Measurements from ENCODE around the gene DNA2.

DNA2 gene

DNA sequence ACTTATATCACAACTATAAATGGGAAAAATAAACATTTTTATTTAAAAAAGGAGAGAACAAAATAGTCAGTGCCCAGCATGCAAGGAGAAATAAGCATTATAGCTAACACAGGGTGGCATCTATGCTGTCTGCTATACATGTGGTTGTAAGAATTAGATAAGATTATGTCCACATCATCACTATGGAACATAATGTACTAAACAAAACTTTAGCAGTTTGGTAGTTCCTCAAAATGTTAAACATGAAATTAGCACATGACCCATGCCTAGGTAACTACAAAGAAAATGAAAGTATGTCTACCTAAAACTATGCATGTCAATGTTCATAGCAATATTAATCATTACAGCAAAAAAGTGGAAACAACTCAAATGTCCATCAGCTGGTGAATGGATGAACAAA lies 36.0 kb downstream of the DNA2 start:
- Histone ChIP-seq H3K9me2 (ENCODE audit: low read depth, low read length) (no peaks in the 10 kb centered on the region), H3K27ac (ENCODE audit: low read depth, low read length, poor library complexity, severe bottlenecking) (no peak overlapping the region), H3K4me2 (ENCODE audit: low read length) (no peak overlapping the region), H4K20me1 (ENCODE audit: insufficient read depth, low read length) (no peaks in the 10 kb centered on the region), H3F3A (ENCODE audit: insufficient read depth, low read length) (no peaks in the 10 kb centered on the region), H2AFZ (ENCODE audit: low read length) (no peak overlapping the region), H3K79me2 (ENCODE audit: insufficient read depth, low read length) (no peaks in the 10 kb centered on the region), H3K4me1 (ENCODE audit: insufficient read depth, low read length, severe bottlenecking) (no peaks in the 10 kb centered on the region), H3K36me3 (ENCODE audit: insufficient read depth, low read length) (peaks cover 73% of the 10 kb centered on the region), H3K4me3 (ENCODE audit: low read depth, low read length, poor library complexity, severe bottlenecking) (no peak overlapping the region), H3K27me3 (ENCODE audit: insufficient read depth, low read length) (no peaks in the 10 kb centered on the region), H3K9me3 (ENCODE audit: low read length) (no peaks in the 10 kb centered on the region), H3K9ac (ENCODE audit: low read length) (no peak overlapping the region)
- TF ChIP-seq EZH2 (IDR thresholded peaks at IDR 0.05; ENCODE audit: borderline replicate concordance, low read length), result no peak
- TF ChIP-seq, protein P1, sequence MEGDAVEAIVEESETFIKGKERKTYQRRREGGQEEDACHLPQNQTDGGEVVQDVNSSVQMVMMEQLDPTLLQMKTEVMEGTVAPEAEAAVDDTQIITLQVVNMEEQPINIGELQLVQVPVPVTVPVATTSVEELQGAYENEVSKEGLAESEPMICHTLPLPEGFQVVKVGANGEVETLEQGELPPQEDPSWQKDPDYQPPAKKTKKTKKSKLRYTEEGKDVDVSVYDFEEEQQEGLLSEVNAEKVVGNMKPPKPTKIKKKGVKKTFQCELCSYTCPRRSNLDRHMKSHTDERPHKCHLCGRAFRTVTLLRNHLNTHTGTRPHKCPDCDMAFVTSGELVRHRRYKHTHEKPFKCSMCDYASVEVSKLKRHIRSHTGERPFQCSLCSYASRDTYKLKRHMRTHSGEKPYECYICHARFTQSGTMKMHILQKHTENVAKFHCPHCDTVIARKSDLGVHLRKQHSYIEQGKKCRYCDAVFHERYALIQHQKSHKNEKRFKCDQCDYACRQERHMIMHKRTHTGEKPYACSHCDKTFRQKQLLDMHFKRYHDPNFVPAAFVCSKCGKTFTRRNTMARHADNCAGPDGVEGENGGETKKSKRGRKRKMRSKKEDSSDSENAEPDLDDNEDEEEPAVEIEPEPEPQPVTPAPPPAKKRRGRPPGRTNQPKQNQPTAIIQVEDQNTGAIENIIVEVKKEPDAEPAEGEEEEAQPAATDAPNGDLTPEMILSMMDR (IDR thresholded peaks at IDR 0.05; ENCODE audit: low read length), result no peak

DNA sequence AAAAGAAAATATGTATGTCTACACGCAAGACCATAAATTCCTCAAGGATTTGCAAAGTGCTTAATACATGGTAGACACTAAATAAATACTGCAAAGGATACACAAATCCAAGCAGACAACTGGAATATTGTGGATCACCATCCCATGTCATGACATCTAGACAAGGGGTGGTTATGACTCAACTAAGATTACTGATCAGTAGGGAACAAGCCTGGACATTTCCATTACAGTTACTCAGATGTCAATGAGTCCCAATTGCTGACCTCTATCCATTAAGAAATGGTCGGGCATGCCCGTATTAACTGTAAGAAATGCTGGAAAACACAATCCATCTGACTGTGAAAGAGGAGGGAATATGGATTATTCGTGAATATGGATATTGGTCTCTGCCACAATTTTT lies 37.1 kb downstream of the DNA2 start:
- Histone ChIP-seq H2AFZ (ENCODE audit: low read length) (no peak overlapping the region), H3K36me3 (ENCODE audit: insufficient read depth, low read length) (peaks cover 72% of the 10 kb centered on the region), H3K27me3 (ENCODE audit: insufficient read depth, low read length) (no peaks in the 10 kb centered on the region), H3K9me3 (ENCODE audit: low read length) (no peaks in the 10 kb centered on the region), H3K4me1 (ENCODE audit: insufficient read depth, low read length, severe bottlenecking) (no peaks in the 10 kb centered on the region), H3K79me2 (ENCODE audit: insufficient read depth, low read length) (no peaks in the 10 kb centered on the region), H3K4me2 (ENCODE audit: low read length) (no peak overlapping the region), H3K27ac (ENCODE audit: low read depth, low read length, poor library complexity, severe bottlenecking) (no peak overlapping the region), H3K9ac (ENCODE audit: low read length) (no peak overlapping the region), H3K9me2 (ENCODE audit: low read depth, low read length) (no peaks in the 10 kb centered on the region), H3F3A (ENCODE audit: insufficient read depth, low read length) (no peaks in the 10 kb centered on the region), H3K4me3 (ENCODE audit: low read depth, low read length, poor library complexity, severe bottlenecking) (no peak overlapping the region), H4K20me1 (ENCODE audit: insufficient read depth, low read length) (no peaks in the 10 kb centered on the region)
- TF ChIP-seq EZH2 (IDR thresholded peaks at IDR 0.05; ENCODE audit: borderline replicate concordance, low read length), result no peak
- TF ChIP-seq, protein P1 (IDR thresholded peaks at IDR 0.05; ENCODE audit: low read length), result no peak

DNA sequence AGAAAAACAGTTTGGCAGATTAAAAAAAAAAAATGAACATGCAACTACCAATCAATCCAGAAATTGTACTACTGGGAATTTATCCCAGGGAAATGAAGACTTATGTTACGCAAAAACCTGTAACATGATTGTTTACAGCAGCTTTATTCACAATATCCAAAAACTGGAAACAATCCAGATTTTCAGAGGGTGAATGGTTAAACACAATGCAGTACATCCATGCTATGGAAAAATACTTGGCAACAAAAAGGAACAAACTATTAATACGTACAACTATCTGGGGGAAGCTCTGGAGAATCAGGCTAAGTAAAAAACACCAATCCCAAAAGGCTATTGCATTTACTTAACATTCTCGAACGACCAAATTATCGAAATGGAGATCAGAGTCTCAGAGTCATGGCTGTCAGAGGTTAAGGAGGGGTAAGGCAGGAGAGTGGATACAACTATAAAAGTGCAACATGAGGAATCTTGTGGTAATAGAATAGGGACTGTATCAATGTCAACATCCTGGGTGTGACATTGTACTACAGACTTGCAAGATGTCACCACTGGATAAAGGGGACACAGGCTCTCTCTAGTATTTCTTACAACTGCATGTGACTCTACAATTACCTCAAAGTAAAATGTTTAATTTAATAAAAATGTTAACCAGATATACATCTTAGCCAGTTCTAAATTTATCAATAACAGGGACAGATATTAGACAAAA lies 43.2 kb downstream of the DNA2 start:
- Histone ChIP-seq H3K4me1 (ENCODE audit: insufficient read depth, low read length, severe bottlenecking) (no peaks in the 10 kb centered on the region), H3F3A (ENCODE audit: insufficient read depth, low read length) (no peaks in the 10 kb centered on the region), H3K4me2 (ENCODE audit: low read length) (no peak overlapping the region), H3K79me2 (ENCODE audit: insufficient read depth, low read length) (0 out of 2 replicates have a peak, but pooled peaks cover 3% of the 10 kb centered on the region), H4K20me1 (ENCODE audit: insufficient read depth, low read length) (no peaks in the 10 kb centered on the region), H3K9me2 (ENCODE audit: low read depth, low read length) (no peaks in the 10 kb centered on the region), H3K27me3 (ENCODE audit: insufficient read depth, low read length) (no peaks in the 10 kb centered on the region), H3K4me3 (ENCODE audit: low read depth, low read length, poor library complexity, severe bottlenecking) (no peak overlapping the region), H3K9ac (ENCODE audit: low read length) (no peak overlapping the region), H2AFZ (ENCODE audit: low read length) (no peak overlapping the region), H3K36me3 (ENCODE audit: insufficient read depth, low read length) (peaks cover 71% of the 10 kb centered on the region), H3K27ac (ENCODE audit: low read depth, low read length, poor library complexity, severe bottlenecking) (no peak overlapping the region), H3K9me3 (ENCODE audit: low read length) (no peaks in the 10 kb centered on the region)
- TF ChIP-seq, protein P1 (IDR thresholded peaks at IDR 0.05; ENCODE audit: low read length), result no peak
- no peak for TF ChIP-seq EZH2 (IDR thresholded peaks at IDR 0.05; ENCODE audit: borderline replicate concordance, low read length)
